NCI-H2196 treated with DMSO at 0.1 percent for 48 hours (cell line): ENCODE data around the gene SH3RF2.

ENCODE experiments used
- DNase-seq: peaks from one replicate; lab custom pipeline; 2025; ENCODE audit not compliant: unreplicated experiment; lab: John Stamatoyannopoulos, UW

Gene SH3RF2

DNA sequence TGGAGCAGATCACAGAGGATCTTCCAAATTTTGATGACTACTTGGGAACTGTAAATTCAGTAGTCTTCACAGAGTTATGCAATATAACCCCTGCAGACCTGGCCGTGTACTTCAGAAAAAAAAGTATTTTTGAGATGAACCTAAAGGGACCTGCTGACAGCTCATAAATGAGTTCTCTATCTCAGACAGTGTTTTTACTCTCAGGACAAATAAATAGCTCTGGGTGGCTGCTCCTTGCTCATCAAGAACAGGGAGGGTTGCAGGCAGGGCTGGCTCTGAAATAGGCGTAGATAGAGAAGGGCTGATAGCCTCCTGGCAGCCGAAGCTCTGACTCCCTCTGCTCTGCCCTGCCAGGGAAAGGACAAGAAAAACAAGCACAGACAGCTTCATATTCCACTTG lies 104.1 kb downstream of the SH3RF2 start:
- no peak for DNase-seq

DNA sequence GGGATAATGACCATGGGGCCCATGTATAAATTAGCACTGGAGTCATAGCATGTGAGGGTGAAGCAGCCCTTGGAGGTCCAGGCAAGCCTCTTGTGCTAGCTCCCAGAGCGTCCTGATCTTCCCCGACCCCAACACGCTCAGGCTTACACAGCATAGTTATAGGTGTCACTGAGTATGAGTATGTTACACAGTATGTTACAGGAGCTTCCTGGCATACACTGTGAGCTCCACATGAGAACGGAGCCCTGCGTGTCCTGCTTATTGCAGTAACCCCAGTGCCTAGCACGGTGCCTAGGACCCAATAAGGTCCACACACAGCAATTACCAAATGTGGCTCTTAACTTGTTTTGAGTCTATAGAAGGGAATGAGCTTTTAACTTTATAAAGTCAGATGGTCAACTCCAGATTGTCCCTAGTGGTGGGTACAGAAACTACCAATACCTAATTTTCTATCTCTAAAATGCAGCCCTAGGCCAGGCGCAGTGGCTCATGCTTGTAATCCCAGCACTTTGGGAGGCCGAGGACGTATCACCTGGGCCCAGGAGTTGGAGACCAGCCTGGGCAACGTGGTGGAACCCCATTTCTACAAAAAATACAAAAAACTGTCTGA lies 104.9 kb downstream of the SH3RF2 start:
- no peak for DNase-seq

DNA sequence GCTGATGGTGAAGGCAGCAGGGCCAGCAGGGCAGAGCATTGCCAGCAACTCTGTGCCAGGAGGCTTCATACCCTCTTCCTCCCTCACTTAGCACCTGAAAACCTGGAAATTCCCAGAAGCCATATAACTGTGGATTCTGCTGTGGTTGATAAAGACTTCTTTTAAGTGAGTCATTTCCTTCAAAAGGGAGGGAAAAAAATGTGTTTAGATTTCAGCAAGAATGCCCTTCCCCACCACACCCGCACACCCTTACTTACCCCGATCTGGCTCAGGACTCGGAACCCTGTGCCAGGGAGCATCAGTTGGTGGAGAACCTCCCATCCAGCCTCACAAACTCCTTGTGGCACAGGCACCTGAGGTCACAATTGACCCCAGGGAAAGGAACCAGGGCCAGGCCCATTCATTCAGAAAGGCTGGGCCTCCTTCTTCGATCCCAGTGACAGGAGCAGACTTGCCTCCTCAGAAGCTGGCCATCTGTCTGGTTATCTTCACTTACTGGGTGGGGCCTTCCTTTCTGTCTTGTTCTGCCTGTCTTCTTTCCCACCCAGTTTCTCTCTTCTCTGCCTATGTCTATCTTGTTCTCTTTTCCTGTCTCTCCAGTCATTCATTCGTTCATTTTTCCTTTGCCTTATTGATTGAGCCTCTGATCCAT lies 106.4 kb downstream of the SH3RF2 start:
- DNase-seq = no peak

DNA sequence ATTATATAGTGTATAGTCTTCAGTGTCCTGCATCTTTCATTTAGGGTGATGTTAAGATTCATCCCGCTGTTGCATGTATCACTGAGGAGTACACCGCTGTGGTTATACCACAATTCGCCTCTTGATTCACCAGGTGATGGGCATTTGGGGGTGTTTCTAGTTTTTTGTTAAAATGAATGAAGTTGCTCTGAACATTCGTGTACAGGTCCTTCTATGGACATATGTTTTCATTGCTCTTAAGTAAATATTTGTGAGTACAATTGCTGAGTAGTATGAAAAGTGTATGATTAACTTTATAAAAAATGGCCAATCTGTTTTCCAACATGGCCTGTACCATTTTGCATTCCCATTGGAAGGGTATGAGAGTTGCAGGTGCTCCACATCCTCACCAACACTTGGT lies 107.3 kb downstream of the SH3RF2 start:
- no peak for DNase-seq

DNA sequence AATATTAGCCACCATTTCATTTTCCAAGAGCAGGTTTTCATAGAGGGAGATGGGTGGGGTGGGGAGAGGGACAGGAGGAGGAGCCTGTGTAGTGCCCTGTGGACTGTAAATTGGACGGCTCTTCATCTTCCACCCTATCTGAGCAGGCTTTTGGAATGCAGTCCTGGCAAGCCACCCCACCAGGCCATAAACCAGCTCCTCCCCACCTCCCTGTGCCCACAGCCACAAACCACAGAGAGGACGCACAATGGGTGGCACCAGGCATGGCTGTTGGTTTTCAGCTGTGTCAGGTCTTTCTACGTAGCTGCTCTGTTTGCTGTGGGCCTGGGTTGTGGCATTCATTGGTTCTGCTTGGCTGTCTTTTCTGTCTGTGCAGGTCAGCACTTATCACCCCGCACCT lies 111.0 kb downstream of the SH3RF2 start:
- no peak for DNase-seq

DNA sequence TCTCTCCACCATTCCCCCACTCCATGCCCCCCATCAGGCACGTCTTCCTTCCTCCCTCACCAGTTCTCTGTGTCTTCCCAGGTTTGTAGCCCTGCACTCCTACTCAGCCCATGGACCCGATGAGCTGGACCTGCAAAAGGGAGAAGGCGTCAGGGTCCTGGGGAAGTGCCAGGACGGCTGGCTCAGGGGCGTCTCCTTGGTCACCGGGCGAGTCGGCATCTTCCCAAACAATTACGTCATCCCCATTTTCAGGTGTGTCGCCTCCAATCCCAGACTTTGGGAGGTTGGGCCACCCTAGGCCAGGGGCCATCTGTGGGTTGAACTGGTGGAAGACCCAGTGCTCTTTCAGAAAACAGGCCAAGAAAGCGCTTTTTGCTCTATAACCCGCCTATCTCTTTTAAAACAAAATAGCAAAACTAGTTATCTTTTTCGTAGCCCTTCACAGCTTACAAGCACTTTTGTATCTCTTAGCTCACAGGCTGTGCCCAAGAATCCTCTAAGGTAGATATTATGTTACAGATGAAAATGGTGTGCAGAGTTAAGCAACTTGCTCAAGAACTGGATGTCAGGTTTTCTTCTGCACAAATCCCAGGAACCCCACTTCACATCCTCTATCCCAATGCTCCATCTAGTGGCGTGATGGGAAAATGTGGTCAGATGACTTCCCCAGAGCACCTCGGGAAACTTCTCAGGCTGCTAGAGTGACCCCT lies 112.8 kb downstream of the SH3RF2 start:
- peak; percentile 13 for DNase-seq

DNA sequence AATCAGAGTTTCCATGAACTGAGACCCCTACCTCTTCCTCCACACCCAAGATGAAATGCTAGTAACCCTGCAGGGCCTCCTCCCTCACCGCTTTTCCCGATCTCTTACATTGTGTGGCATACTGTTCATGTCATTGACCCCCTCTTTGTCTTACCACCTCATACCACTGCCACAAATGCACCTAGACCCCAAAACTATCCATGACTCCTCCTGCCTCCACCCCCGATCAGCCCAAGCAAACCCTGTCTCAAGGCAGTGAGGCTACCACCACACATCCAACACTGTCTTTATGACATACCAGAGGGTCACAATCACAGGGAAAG lies 113.3 kb downstream of the SH3RF2 start:
- DNase-seq = no peak

DNA sequence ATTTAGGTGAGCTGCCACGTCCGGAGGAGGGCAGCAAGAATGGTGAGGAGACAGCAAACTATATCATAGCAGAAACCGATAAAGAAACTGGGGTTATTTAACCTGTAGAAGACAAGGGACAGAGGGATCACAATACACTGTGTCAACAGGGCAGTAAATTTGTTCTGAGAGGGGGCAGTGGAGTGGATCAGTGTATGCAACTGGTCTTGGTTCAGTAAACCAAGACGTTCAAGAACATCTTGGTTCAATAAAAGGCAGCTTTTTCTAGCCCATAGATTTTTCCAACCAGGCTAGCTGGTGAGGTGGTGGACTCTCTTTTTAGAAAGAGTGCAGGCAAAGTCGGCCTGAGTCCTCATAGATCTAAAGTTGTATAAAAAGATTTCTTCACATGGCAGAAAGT lies 113.7 kb downstream of the SH3RF2 start:
- DNase-seq = no peak

DNA sequence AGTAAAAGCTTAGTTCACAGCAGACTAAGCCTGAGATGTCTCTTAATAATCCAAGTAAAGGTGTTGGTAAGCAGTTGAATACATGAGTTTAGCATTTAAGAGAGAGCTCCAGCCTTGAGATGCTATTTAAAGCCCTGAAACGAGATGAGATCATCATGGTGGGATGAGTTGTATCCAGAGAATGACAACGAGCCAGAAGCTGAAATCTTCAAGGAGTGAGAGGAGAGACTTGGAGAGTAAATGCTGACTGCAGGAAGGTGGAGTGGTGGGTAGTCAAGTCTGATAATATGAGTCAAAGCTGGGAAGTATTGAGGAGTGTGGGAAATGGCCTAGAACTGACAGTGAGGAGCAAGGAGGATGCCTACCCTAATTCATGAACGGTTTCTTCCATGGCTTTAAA lies 115.3 kb downstream of the SH3RF2 start:
- DNase-seq = no peak

DNA sequence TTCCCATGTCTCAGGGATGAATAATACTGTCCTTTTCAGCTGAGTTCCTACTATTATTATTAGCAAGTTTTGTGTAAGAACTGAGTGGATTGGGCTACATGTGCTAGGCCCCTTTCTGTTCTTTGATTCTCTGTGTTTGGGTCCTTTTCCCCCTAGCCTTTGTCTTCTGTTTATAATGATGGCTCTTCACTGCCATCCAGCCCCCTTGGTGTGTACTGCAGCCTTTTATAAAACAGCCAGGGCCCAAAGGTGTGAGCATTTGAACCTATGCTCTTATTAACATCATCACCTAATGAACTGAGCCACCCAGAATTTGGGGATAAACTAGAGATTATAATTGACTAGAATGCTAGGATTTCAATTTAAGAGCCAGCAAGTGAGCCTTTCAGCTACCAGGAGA lies 116.4 kb downstream of the SH3RF2 start:
- DNase-seq = no peak

DNA sequence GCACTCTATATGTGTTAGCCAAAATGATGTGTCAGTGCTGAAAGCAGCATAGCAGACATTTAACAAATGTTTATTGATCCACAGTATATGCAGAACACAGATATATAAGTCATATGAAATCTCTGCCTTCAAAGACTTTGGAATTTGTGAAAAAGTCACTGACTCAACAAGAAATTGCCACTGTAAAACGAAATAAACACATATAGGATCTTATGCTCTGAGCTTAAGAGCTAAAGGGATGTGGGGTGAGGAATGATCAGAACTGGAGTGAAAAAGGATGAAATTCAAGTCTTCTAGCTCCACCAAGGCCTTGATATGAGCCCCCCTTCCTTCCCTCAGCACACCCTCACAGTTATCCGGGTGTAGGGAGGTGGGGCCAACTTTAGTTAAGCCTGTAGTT lies 119.1 kb downstream of the SH3RF2 start:
- DNase-seq = no peak

DNA sequence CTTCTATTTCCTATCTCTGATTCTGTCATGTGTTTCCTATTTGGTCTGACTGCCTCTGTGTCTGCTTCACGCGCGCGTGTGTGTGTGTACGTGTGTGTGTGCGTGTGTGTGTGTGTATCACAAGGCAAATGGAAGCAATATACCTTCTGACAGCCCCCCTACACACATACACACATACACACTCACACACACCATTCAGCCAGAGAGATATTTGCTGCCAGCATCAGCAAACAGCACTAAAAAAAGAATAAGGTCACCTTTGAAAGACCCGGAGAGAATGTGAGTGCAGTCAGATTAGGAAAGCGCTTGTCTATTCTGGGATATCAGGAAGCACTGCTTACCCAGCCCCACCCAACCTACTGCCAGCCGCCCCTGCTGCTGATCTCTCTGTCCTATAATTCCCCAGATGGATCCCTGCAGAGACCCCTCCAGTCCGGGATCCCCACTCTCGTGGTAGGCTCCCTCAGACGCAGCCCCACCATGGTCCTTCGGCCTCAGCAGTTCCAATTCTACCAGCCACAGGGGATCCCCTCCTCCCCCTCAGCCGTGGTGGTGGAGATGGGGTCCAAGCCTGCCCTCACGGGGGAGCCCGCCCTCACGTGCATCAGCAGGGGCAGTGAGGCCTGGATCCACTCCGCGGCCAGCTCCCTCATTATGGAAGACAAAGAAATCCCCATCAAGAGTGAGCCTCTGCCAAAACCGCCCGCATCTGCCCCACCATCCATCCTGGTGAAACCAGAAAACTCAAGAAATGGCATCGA lies 123.3 kb downstream of the SH3RF2 start:
- no peak for DNase-seq

DNA sequence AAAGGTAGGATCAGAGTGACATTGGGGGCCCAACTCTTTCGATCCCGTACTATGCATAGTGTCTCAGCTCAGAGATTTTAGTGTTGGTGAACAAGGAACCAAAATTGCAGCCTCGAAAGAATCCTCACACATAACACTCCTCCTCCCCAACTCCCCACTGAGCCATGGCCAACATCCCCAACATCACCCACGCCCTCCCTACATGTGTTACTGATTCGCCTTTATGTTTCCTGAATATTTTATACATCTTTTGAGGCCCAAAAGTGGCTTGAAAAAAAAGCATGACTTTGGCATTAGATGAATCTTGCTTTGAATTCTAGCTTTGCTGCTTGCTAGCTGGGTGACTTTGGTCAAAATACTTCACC lies 123.8 kb downstream of the SH3RF2 start:
- DNase-seq = no peak

DNA sequence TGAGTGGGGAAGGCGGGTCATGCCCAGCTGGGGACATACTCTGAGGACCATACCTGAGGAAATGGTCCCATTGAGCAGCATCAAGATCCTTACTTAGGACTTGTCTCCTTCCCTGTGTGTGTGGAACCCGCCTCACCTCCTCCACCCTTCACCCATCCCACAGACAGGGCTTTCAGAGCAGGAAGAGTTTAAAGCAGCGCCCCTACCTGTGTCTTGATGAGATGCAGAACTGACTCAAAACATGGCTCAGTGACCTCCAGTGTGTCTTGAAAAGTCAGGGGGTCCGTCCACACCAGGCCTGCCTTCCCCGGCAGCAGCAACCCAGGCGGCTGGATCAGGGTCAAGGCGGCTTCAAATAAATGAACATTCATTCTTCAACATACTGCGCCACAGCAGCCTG lies 130.6 kb downstream of the SH3RF2 start:
- DNase-seq = no peak

DNA sequence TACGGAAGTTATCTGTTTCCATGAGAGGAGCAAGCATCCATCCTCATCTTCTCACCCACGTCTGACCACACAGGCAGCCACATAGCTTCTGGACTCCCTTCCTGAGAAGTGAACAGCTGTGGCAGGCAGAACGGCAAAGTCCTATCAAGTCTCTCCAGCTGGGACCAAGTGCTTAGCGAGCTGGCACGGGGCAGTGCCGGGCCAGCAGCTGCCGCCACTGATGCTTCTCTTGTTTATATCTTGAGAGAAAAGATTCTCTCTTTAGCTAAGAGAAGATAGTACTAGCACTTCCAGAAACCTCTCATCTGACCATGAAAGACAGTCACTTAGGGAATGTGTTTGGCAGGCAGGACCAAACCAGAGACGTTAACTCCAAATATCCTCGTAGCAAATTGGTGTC lies 131.8 kb downstream of the SH3RF2 start:
- DNase-seq = no peak

DNA sequence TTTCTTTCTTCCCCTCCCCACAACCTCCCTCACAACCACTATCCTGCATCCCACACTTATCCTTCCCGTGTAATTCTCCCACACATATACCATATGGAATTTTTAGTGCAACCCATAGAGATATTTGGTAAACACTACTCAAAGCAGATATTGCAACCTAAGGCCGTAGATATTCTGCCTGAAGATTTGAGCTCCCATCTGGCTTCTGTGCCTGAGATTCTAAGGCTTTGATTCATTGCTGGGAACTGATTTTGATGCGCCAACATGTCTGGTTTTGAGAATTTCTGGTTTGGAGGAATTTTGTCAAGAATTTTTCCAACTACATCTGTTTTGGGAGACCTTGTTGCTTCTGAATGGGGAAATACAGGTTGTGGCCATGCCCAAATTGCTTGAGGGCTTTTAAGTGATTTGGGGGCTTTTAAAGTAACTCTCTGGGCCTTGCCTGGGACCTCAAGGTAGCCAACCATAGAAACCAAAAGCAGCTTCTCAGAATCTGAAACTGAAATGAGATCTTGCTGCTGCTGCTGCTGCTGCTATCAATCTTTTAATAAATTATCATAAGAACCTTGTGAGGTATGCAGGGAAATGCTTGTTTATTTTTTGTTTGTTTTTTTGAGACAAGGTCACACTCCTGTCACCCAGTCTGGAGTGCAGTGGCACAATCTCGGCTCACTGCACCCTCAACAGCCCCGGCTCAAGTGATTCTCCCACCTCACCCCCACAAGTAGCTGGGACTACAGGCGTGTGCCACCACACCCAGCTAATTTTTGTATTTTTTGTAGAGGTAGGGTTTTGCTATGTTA lies 132.8 kb downstream of the SH3RF2 start:
- no peak for DNase-seq

DNA sequence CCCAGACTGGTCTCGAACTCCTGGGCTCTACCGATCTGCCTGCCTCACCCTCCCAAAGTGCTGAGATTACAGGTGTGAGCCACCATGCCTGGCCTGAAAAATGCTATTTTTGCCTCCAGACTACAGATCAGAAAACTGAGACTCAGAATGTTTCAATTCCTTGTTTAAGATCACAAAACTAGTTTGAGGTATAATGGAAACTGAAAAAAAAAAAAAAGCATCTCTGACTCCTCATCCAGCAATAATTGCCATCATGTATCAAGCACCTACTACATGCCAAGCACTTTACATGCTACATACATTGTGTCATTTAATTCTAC lies 133.4 kb downstream of the SH3RF2 start:
- DNase-seq = no peak

DNA sequence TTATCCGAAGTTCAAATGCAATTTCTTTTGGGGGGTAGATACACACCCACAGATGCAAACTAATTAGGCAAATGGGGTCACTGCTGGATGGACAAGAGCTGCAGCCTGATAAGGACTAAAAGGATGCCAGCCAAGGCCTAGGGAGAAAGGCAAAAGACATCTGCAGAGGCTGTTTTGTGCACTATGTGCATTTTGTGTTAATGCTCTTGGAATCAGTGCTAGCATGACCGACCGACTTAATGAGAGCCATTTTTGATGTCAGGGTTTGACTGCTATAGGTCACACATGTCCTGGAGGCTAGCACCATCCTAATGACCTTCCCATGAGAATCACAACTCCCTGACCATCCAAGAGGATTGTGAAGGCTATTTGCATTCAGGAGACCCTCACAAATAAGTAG lies 134.4 kb downstream of the SH3RF2 start:
- no peak for DNase-seq

DNA sequence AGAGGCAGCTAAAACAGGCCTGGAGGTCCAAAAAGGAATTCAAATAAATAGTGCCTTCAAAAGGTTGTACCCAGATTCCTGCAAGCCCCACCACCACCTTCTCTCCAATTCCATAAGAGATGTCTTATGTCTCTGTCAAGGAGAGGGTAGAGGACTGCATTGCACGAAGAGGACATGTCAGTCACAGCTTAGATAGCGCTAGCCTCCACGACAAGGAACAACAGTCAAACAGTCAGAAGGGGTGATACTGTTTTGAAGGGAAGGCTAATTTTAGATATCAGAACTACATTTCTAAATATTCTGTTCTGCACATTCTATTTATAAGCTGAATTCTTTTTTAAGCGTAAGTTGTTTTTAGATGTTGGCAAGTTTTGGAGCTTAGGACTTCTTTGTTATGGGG lies 134.8 kb downstream of the SH3RF2 start:
- no peak for DNase-seq

DNA sequence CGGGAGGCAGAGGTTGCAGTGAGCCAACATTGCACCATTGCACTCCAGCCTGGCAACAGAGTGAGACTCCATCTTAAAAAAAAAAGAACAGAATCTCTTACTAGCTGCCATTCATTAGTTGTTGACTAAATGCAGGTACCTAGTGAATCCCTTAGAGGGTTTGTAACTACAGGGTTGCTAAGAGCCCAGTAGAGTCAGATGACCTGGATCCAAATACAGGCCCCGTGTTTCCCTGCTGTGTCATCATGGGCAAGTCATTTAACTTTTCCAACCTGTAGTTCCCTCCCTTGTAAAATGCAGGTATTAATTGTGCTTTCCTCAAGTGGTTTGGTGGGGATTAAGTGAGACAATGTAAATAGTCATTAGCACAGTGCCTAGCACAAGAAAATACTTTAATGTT lies 136.2 kb downstream of the SH3RF2 start:
- no peak for DNase-seq

DNA sequence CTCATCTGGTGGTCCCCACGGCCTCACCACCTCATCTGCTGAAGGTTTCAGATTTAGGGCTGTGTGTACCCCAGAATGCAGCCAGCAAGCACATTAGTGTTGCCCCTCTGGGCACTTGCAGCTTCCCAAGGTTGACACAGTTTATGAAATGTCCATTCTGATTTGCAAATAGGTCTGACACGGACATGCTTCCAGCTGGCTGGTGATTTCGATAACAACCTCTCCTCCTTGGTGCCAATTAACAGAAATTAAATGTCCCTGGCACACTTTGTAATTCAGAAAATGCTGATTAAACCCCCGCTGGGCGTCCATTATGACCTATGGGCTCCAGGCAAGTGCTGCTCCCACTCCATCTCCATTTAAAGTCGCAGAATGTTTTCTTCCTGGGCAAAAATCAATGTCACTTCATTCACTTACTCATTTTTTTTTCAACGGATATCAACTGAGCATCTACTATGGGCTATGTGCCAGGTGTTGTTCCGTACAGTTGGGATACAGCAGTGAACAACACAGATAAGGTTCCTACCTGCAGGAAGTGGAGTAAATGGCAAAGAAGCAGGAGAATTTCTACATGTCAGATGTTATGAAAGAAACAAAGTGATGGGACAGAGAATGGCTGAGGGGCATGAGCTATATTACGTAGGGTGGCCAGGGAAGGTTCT lies 137.0 kb downstream of the SH3RF2 start:
- DNase-seq = no peak
